Adrenal gland (tissue), 5 donors: ENCODE data around the gene GFOD2.

Source experiments
- POLR2A ChIP-seq, 2 donors: fragments of 450-650 bp; IDR thresholded peaks; one replicate each; pipeline ENCODE4 v1.6.1; 2017; ENCODE audit warnings: antibody characterized with exemption in 2 of 2, mild to moderate bottlenecking in 2 of 2, moderate library complexity in 1 of 2
- TF ChIP-seq, protein P1 (sequence below), 6 experiments: fragments of 450-650 bp in 4 of 6; fragments of 200-600 bp in 2 of 6; sonication (generic) in 1 of 6; IDR thresholded peaks; 1 replicate in 5 of 6; 2 replicates in 1 of 6; pipeline versions ENCODE4 v1.5.1 to v1.8.0; 2016 to 2021; ENCODE audit warnings: antibody characterized with exemption in 6 of 6, mild to moderate bottlenecking in 2 of 6, moderate library complexity in 1 of 6
- donor health status: DM: no; HTN: no; CAD: no.

DNA sequence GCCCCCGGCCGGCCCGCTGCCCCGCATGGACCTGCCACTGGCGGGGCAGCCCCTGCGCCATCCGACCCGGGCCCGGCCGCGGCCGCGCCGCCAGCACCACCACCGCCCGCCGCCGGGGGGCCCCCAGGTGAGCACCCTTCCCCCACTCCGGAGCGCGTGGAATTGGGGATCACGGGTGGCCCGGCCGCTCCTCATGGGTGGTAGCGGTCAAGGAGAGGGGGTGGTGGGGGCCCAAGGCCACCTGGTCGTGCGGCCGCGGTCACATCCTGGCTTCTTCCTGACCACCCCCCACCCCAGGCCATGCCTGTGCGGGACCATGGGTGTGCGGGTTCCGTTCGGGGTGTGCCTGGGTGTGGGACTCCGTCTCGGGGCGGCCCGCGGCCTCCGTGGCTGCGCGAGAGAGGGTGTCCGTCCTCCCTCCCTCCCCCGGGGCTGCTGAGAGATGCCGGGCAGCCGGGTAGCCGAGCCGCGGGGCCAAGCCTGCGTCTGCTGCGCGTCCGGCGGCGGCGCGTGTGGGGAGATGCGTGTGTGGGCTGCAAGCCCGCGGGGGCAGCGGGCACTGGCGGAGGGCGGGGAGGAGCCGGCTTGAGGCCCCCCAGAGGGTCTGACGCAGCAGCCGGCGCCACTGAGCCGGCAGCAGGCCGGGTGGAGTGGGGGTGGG is 65.9 kb downstream of the GFOD2 start:
- TF ChIP-seq, protein P1, sequence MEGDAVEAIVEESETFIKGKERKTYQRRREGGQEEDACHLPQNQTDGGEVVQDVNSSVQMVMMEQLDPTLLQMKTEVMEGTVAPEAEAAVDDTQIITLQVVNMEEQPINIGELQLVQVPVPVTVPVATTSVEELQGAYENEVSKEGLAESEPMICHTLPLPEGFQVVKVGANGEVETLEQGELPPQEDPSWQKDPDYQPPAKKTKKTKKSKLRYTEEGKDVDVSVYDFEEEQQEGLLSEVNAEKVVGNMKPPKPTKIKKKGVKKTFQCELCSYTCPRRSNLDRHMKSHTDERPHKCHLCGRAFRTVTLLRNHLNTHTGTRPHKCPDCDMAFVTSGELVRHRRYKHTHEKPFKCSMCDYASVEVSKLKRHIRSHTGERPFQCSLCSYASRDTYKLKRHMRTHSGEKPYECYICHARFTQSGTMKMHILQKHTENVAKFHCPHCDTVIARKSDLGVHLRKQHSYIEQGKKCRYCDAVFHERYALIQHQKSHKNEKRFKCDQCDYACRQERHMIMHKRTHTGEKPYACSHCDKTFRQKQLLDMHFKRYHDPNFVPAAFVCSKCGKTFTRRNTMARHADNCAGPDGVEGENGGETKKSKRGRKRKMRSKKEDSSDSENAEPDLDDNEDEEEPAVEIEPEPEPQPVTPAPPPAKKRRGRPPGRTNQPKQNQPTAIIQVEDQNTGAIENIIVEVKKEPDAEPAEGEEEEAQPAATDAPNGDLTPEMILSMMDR (IDR thresholded peaks at IDR 0.05), result peak in 4 of 6 experiments; percentile 13 to 35 (median 17)
- TF ChIP-seq POLR2A (IDR thresholded peaks at IDR 0.05), result peak in 1 of 2 donors; percentile 42
